Endothelial cell of coronary artery (primary cell): ENCODE data around the gene MAP2K3. TPM values are rescaled to one million over a fixed set of nuclear protein-coding genes. Genes with fewer than 3 reads are reported as not detected.

Source experiments
- total RNA-seq: library from RNA; depleted of rRNA; stranded (reverse); fragments of >200 nt; gene quantifications from 2 replicates; pipeline ENCODE4 v1.2.3, GENCODE V29; 2014

Gene MAP2K3
- 10.2 and 12.9 TPM in 2 replicates for total RNA-seq

DNA sequence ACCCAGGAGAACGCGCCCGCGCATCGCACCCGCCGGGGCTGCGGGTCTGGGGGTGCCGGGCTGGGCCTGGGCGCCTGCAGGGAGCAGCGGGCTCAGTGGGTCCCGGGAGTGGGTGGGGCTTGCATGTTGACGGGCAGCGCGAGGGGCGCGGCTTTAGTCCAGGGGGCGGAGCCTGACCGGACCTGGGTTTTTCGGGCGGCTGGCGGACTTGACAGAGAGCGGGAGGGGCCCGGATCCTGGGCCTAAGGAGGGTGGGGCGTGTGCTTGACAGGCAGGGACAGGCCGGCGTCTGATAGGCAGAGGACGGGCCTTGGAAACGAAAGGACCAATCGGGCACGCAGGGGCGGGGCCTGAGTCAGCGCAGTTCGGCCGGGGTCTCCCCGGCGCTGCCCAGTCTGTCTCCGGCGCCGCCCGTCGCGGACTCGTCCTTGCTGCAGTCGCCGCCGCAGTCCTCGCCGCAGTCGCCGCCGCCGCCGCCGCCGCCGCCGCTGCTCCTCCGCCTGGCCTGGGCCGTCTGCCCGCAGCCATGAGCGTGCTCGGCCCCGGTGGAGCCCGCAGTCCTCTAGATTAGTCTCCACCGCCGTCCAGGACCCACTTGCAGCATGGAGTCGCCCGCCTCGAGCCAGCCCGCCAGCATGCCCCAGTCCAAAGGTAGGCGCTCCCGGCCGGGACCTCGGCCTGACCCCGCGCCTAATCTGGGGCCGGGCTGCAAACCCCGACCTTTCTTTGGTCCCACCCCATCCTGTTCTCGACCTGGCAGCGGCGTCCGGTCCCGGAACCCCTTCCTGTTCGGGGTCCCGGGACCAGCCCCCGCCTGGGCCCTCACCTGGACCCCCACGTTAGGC is at the start of gene MAP2K3:
MAP2K3 (plus strand) TSS at position 393 of the 845 bp plus-strand sequence; CDS start at position 603, 210 bp downstream.

DNA sequence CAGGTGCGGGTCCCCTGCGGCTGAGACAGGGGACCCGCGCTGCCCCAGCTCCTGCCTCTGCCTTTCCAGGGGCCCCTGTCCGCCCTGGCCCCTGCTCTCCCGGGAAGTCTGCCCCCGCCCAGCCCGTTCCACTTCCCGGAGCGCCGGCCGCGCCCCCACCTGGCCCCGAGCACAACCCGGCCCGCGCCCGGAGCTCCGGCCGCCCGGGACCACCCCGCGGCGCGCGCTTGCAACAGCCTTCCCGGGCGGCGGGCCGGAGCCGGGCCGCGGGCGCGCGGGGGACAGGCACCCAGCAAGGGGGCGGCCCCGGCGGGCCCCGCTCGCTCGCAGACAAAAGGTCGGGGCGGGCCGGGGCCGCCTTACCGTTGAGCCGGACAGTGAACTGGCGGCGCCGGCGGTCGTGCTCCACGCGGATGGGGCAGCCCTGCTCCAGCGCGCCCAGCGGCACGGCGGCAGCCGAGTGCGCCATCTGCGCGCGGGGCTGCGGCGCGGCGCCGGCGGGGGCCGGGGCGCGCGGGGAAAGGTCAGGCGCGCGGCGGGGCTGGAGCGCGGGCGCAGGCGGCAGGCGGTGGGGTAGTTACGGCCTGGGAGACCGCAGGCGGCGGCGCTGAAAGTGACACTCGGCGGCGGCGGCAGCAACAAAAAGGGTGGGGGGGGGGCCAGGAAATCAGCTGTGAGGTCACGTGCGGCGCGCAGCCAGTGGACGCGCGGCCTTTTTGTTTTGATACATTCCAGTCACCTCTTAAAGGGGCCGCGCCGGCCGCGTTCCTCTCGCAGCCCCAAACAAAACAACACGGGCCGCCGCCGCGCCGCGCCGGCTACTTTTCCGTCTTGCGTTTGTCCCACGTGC is 31.5 kb upstream of the MAP2K3 start, which contains the start of gene NATD1:
NATD1 (minus strand) TSS at position 615 of the 850 bp plus-strand sequence; CDS start at position 469, 146 bp downstream.

Other genes with a start within 250 kb of the MAP2K3 start
- 241 and 270 TPM in 2 replicates for gene USP22, start 241.7 kb upstream of the MAP2K3 start, total RNA-seq
- gene DHRS7B, start 157.7 kb upstream of the MAP2K3 start, total RNA-seq, result 16.8 and 23.0 TPM in 2 replicates
- gene TMEM11, start 70.5 kb upstream of the MAP2K3 start, total RNA-seq, result 16.9 and 18.3 TPM in 2 replicates
- gene NATD1, start 31.3 kb upstream of the MAP2K3 start, total RNA-seq, result 1.3 and 1.5 TPM in 2 replicates
- 1.2 and 2.3 TPM in 2 replicates for gene KCNJ12, start 91.6 kb downstream of the MAP2K3 start, total RNA-seq